Naive thymus-derived CD8-positive, alpha-beta T cell (primary cell): ENCODE measurements around the gene UBTD1. TPM values are rescaled to one million over a fixed set of nuclear protein-coding genes. Genes with fewer than 3 reads are reported as not detected.

Experiments used
- ATAC-seq, 2 donors: fragments of 150-1000 bp; cut with Tn5 transposase in 1 of 2; sonication (Bioruptor Pico), chemical (Tn5 transposase) in 1 of 2; 1 replicate in 1 of 2; 2 replicates in 1 of 2; pipeline ENCODE4 v1.10.0; 2021; ENCODE audit warnings: mild to moderate bottlenecking in 2 of 2, moderate library complexity in 2 of 2
- POLR2A ChIA-PET: fragments of 350-600 bp; sonication (Branson Sonifier 250); formaldehyde crosslinking; loops from one replicate; lab custom pipeline; 2021; ENCODE audit warnings: antibody characterized with exemption; lab: Charles Lee
- DNase-seq, 10 donors: peaks; one replicate each; pipeline versions ENCODE4 v3.0.0 to v3.0.0-alpha.2; 2020 to 2022
- H3K27ac Mint-ChIP-seq, 10 donors: one replicate each; pipeline ENCODE4 v1.8.0; 2020 to 2022; ENCODE audit warnings: mild to moderate bottlenecking in 10 of 10, mixed read lengths in 10 of 10, moderate library complexity in 4 of 10, inconsistent platforms in 1 of 10
- H3K27me3 Mint-ChIP-seq, 5 donors: one replicate each; pipeline ENCODE4 v1.8.0; 2021 to 2022; ENCODE audit warnings: mixed read lengths in 5 of 5
- H3K36me3 Mint-ChIP-seq, 3 donors: one replicate each; pipeline ENCODE4 v1.8.0; 2020 to 2022; ENCODE audit warnings: mixed read lengths in 3 of 3, mild to moderate bottlenecking in 2 of 3, inconsistent platforms in 1 of 3
- H3K4me1 Mint-ChIP-seq, 4 donors: one replicate each; pipeline ENCODE4 v1.8.0; 2021 to 2022; ENCODE audit warnings: mixed read lengths in 4 of 4
- H3K4me3 Mint-ChIP-seq, 10 donors: one replicate each; pipeline ENCODE4 v1.8.0; 2020 to 2022; ENCODE audit warnings: mild to moderate bottlenecking in 10 of 10, mixed read lengths in 10 of 10, moderate library complexity in 6 of 10, inconsistent platforms in 1 of 10
- H3K9me3 Mint-ChIP-seq, 9 donors: one replicate each; pipeline ENCODE4 v1.8.0; 2020 to 2022; ENCODE audit warnings: mixed read lengths in 9 of 9, mild to moderate bottlenecking in 3 of 9, inconsistent platforms in 1 of 9, moderate library complexity in 1 of 9
- polyA plus RNA-seq, 3 donors: library from polyadenylated mRNA; unstranded; fragments of 300-500 nt; fragmentation: Illumina TruSeq; gene quantifications; one replicate each; pipeline ENCODE4 v1.2.3, GENCODE V29; 2021
- total RNA-seq, 8 experiments: library from RNA in 2 of 8; stranded (reverse) in 2 of 8; gene quantifications; one replicate each; pipeline ENCODE4 v1.2.3 and lab custom pipeline; 2021 to 2026

Gene UBTD1, protein sequence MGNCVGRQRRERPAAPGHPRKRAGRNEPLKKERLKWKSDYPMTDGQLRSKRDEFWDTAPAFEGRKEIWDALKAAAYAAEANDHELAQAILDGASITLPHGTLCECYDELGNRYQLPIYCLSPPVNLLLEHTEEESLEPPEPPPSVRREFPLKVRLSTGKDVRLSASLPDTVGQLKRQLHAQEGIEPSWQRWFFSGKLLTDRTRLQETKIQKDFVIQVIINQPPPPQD
- total RNA-seq (1 to 10 TPM; 1.6 to 2.7 TPM), polyA plus RNA-seq (1 to 10 TPM; 1.2 to 2.5 (median 1.3) TPM), total RNA-seq (lab: John Stamatoyannopoulos, UW) (0 to 3.6 (median 2.7) reads per million in 6 experiments)

DNA sequence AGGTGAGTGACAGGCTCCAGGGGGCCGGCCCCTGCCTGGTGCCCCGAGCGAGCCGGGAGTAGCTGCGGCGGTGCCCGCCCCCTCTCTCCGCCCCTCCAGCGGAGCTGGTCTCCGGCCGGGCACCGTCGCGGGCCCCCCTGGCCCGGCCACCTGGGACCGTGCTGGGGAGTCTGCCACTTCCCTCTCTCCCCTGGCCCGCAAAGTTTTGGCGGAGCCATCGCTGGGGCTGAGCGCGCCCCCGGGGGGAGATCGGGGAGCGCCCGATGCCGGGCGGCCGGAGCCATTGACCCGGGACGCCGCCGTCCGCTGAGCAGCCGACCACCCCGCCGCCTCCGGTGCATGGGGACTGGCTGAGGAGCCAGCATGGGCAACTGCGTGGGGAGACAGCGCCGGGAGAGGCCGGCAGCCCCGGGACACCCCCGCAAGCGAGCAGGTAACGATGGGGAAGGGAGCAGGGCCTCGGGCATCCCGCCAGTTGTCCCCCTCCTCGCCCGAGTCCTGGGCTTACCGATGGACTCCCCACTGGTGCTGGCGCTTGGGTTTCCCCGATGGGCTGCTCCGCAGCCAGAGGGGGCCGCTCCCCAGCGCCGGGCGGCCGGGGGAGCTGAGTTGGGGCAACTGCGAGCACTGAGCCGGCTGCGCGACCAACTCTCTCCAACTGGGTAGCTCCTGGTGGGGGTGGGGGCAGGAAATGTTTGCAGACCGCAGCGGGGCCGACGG, at the start of gene UBTD1:
UBTD1 (plus strand) TSS at position 84 of the 720 bp plus-strand sequence; CDS start at position 364, 280 bp downstream.
- ATAC-seq (peak in 1 of 2 donors; percentile 9), DNase-seq (peak in 7 of 10 donors; percentile 4 to 48 (median 29))
- Mint-ChIP-seq H3K27me3 (peaks cover 6 to 25% (median 14%) of the 10 kb centered on the region in 5 donors), H3K27ac (peak within 1 kb of the TSS; percentile 93 to 99 (median 97)), H3K9me3 (no peaks in the 10 kb centered on the region), H3K4me3 (peak within 1 kb of the TSS; percentile 95 to 99 (median 98)), H3K36me3 (peaks cover 0 to 3% (median 0%) of the 10 kb centered on the region in 3 donors), H3K4me1 (peaks cover 26 to 51% (median 45%) of the 10 kb centered on the region in 4 donors)
- POLR2A ChIA-PET, result interaction anchor here (0.5 to 1.6 kb wide), 7 partner anchors 10 to 188 kb away, joined by 3 to 7 read pairs (median 4); partner anchors contain the start of genes AVPI1 and FRAT1

DNA sequence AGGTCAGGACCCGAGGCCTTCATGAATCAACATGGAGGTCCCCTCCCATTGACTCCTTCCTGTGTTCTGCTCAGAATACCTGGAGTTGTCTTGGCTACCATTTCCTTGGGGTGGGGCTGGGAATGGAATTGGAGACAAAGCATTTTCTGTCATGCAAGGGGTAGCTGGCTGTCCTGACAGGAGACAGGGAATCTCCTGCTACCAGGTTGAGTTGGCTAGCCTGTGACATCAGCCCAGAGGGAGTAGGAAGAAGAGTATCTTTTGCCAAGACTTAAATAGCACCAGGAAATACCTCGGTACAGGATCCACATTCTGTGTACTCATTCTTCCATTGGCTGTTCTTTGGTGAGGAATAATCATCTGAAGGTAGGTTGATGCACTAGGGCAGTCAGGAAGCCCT, 47.9 kb upstream of the UBTD1 start:
- peaks cover 21 to 65% (median 51%) of the 10 kb centered on the region in 4 donors for H3K4me1 Mint-ChIP-seq
- POLR2A ChIA-PET, result no interaction called here
- H3K27ac Mint-ChIP-seq, result peak overlapping the region in 9 of 10 donors; percentile 1 to 99 (median 62)
- H3K9me3 Mint-ChIP-seq, result no peaks in the 10 kb centered on the region
- ATAC-seq (no peak), DNase-seq (no peak)
- H3K4me3 Mint-ChIP-seq, result no peak overlapping the region
- H3K36me3 Mint-ChIP-seq, result peaks cover 0 to 24% (median 2%) of the 10 kb centered on the region in 3 donors
- no peaks in the 10 kb centered on the region for H3K27me3 Mint-ChIP-seq

DNA sequence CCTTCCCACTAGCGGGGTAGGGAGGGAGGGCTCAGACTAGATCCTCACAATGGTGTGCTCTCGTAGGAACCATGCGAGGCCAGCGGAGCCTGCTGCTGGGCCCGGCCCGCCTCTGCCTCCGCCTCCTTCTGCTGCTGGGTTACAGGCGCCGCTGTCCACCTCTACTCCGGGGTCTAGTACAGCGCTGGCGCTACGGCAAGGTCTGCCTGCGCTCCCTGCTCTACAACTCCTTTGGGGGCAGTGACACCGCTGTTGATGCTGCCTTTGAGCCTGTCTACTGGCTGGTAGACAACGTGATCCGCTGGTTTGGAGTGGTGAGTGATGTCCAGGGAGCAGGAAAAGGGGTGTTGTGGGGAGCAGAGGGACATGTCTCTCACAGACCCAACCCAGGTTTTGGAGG, 47.1 kb upstream of the UBTD1 start:
- H3K36me3 Mint-ChIP-seq, result peaks cover 0 to 31% (median 0%) of the 10 kb centered on the region in 3 donors
- H3K27ac Mint-ChIP-seq, result peak overlapping the region in 5 of 10 donors; percentile 5 to 99 (median 69)
- DNase-seq (no peak), ATAC-seq (no peak)
- POLR2A ChIA-PET, result no interaction called here
- H3K27me3 Mint-ChIP-seq, result no peaks in the 10 kb centered on the region
- H3K4me3 Mint-ChIP-seq, result no peak overlapping the region
- no peaks in the 10 kb centered on the region for H3K9me3 Mint-ChIP-seq
- peaks cover 19 to 58% (median 45%) of the 10 kb centered on the region in 4 donors for H3K4me1 Mint-ChIP-seq

DNA sequence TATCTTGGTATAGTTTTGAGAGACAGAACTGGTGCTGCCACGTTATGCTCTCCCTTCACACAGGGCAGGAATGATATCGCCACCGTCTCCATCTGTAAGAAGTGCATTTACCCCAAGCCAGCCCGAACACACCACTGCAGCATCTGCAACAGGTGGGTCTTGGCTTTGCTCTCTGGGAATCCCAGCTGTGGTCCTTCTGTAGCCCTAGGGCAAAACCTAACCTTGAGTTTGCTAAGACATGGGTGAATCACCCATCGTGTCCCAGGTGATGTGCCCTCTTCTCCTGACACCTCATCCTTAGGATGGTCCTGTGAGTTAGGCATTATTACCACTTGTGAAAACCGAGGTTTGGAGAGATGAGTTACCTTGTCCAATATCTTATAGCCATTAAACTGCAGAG, 46.4 kb upstream of the UBTD1 start:
- POLR2A ChIA-PET, result no interaction called here

DNA sequence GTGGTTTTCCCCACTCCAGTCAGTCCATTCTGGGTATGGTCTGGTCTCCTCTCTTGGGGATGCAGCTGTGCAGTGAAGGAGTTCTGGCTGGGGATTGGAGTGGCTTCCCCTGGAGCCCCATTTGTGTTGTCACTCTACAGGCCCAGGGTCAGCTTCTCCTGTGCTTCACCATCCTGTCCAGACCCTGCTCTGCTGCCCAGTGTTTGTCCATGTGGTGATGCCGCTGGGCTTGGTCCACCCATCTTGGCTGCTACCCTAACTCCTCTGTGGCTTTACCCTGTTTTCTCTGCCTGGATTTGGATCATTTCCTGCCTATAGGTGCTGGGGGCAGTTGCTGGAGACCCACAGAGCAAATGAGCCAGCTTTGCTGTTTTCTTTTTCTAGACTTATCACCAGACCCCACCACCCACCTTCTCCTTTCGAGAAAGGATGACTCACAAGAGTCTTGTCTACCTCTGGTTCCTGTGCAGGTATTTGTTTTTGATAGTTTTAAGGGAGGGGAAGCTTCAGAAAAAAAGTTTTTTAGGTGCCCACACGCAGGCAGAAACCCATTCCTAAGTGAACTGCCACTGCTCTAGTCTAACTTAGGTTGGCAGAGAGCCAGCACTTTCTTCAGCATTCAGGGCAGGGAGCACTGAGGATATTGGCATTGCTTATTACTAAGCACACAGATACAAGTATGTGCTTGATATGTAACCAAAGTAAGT, 44.2 kb upstream of the UBTD1 start:
- H3K36me3 Mint-ChIP-seq, result peaks cover 0 to 59% (median 11%) of the 10 kb centered on the region in 3 donors
- DNase-seq, result peak in 2 of 10 donors; percentile 3 to 43
- peak in 1 of 2 donors; percentile 65 for ATAC-seq
- peak overlapping the region; percentile 78 to 99 (median 89) for H3K27ac Mint-ChIP-seq
- no peaks in the 10 kb centered on the region for H3K27me3 Mint-ChIP-seq
- peak overlapping the region in 3 of 10 donors; percentile 23 to 72 (median 45) for H3K4me3 Mint-ChIP-seq
- H3K4me1 Mint-ChIP-seq, result peaks cover 15 to 34% (median 26%) of the 10 kb centered on the region in 4 donors
- H3K9me3 Mint-ChIP-seq, result no peaks in the 10 kb centered on the region
- POLR2A ChIA-PET, result no interaction called here

More for the DNA sequence above, 46.4 kb upstream of the UBTD1 start:
- DNase-seq (no peak), ATAC-seq (no peak)
- Mint-ChIP-seq H3K27me3 (no peaks in the 10 kb centered on the region), H3K4me1 (peaks cover 19 to 51% (median 41%) of the 10 kb centered on the region in 4 donors), H3K4me3 (no peak overlapping the region), H3K36me3 (peaks cover 0 to 38% (median 0%) of the 10 kb centered on the region in 3 donors), H3K27ac (peak overlapping the region in 6 of 10 donors; percentile 51 to 99 (median 76)), H3K9me3 (no peaks in the 10 kb centered on the region)

DNA sequence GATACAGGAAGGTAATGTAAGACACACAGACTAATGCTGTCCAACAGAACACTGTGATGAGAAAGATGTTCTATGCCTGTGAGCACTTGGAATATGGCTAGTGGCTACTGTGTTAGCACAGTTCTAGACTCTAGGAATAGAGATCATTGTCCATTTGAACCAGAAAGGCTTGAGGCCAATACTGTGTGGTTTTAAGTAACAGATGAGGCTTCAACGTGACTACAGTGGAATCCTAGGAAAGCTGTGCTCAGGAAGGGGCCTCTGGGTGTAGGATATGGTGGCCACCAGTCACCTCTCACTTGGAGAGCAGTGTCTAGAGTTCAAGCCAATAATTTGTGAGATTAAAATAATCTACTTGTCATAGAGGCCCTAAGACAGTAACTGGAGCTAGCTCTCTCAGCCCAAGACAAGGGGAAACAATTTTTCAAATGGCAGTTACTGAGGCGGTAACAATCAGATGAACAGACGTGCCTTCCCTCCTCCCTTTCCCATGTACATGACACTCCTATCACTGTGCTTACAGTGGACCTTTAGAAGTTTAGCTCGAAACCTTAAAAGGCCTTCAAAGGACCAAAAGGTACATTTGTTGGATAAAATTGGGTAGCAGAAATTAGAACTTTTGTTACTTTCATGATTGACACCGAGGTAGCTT, 42.6 kb upstream of the UBTD1 start:
- H3K27ac Mint-ChIP-seq, result peak overlapping the region in 8 of 10 donors; percentile 28 to 99 (median 78)
- POLR2A ChIA-PET, result interaction anchor here (1.3 kb wide), 1 partner anchor 11 kb away, joined by 5 read pairs; no protein-coding TSS in a partner anchor
- H3K36me3 Mint-ChIP-seq, result peaks cover 0 to 76% (median 23%) of the 10 kb centered on the region in 3 donors

DNA sequence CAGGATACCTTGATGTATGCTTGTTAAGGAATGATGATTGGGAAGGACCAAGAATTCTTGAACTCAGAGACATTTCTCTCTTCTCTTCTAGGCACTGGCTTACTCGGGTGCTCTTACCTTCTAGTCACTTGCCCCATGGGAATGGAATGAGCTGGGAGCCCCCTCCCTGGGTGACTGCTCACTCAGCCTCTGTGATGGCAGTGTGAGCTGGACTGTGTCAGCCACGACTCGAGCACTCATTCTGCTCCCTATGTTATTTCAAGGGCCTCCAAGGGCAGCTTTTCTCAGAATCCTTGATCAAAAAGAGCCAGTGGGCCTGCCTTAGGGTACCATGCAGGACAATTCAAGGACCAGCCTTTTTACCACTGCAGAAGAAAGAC, 42.0 kb upstream of the UBTD1 start:
- POLR2A ChIA-PET, result interaction anchor here (1.3 kb wide), 1 partner anchor 11 kb away, joined by 5 read pairs; no protein-coding TSS in a partner anchor
- Mint-ChIP-seq H3K4me3 (no peak overlapping the region), H3K27ac (peak overlapping the region in 6 of 10 donors; percentile 28 to 99 (median 70)), H3K27me3 (no peaks in the 10 kb centered on the region), H3K4me1 (peaks cover 8 to 24% (median 18%) of the 10 kb centered on the region in 4 donors), H3K36me3 (peaks cover 0 to 81% (median 23%) of the 10 kb centered on the region in 3 donors), H3K9me3 (no peaks in the 10 kb centered on the region)
- ATAC-seq (no peak), DNase-seq (no peak)

More for the DNA sequence above, 42.6 kb upstream of the UBTD1 start:
- DNase-seq, result no peak
- Mint-ChIP-seq H3K27me3 (no peaks in the 10 kb centered on the region), H3K4me1 (peaks cover 8 to 24% (median 18%) of the 10 kb centered on the region in 4 donors), H3K9me3 (no peaks in the 10 kb centered on the region), H3K4me3 (no peak overlapping the region)
- ATAC-seq, result no peak

DNA sequence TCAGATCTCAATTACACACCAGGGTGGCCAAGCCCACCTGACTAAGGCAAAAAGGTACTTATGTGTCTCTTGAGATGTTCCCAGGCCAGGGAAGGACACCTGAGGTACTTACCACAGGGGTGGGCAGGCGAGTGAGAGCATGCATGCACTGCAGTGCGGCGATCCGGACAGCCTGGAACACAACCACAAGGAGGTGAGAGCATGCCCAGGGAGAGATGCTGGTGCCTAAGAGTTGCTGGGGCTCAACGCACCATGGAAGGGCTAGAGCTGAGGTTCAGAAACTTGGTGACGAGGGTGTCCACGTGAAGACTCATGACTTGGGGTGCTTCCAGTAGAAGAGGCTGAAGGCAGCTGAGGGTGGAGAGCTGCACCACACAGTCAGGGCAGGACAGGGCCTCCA, 39.6 kb upstream of the UBTD1 start:
- Mint-ChIP-seq H3K9me3 (no peaks in the 10 kb centered on the region), H3K36me3 (peaks cover 0 to 86% (median 28%) of the 10 kb centered on the region in 3 donors), H3K27ac (peak overlapping the region in 5 of 10 donors; percentile 9 to 89 (median 69)), H3K4me3 (no peak overlapping the region), H3K4me1 (peaks cover 6 to 15% (median 9%) of the 10 kb centered on the region in 4 donors), H3K27me3 (no peaks in the 10 kb centered on the region)
- POLR2A ChIA-PET, result interaction anchor here (1.7 kb wide), 1 partner anchor 39 kb away, joined by 3 read pairs; the partner anchor contains the start of genes MMS19 and UBTD1
- no peak for ATAC-seq
- no peak for DNase-seq

DNA sequence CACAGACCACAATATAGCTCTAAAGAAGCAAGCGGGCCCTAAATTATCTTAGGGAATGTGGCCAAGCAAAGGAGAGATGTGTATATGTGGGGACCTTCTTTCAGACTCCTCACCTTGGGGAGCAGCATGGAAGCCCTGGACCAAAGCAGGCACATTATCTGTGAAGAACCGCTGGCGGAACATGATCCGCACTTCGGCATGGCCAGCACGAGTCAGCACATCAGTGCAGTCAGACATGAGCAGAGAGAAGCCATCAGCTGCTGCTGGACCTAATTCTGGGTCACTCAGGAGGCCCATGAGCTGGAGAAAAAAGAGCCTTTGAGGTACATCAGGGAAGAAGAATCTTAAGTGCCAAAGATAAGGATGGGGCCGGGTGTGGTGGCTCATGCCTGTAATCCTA, 38.8 kb upstream of the UBTD1 start:
- no peak overlapping the region for H3K4me3 Mint-ChIP-seq
- peaks cover 0 to 93% (median 28%) of the 10 kb centered on the region in 3 donors for H3K36me3 Mint-ChIP-seq
- POLR2A ChIA-PET, result interaction anchor here (1.7 kb wide), 1 partner anchor 39 kb away, joined by 3 read pairs; the partner anchor contains the start of genes MMS19 and UBTD1
- H3K27ac Mint-ChIP-seq, result peak overlapping the region in 5 of 10 donors; percentile 18 to 89 (median 69)
- peaks cover 0 to 6% (median 3%) of the 10 kb centered on the region in 4 donors for H3K4me1 Mint-ChIP-seq
- no peaks in the 10 kb centered on the region for H3K9me3 Mint-ChIP-seq
- DNase-seq, result no peak
- ATAC-seq, result no peak
- H3K27me3 Mint-ChIP-seq, result no peaks in the 10 kb centered on the region

DNA sequence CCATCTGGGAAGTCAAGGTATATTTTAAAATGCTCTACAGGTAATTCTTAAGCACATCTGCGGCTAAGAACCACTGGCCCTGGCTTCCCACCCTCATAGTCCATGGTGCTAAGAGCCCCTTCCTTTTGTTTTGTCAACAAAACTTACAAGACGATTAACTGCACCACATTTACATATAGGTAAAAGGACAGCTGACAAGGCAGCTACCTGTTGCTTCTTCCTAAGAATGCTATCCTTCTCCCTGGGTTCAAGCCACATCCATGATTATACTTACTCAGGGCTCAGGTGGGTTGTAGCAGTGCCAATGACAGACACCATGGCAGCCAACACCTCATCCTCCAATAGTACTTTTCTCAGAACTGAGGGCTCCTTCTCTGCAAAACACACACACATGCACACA, 36.4 kb upstream of the UBTD1 start:
- no peak for ATAC-seq
- H3K27me3 Mint-ChIP-seq, result no peaks in the 10 kb centered on the region
- DNase-seq, result no peak
- H3K36me3 Mint-ChIP-seq, result peaks cover 0 to 93% (median 29%) of the 10 kb centered on the region in 3 donors
- H3K4me3 Mint-ChIP-seq, result no peak overlapping the region
- H3K27ac Mint-ChIP-seq, result peak overlapping the region in 2 of 10 donors; percentile 5 to 25
- H3K4me1 Mint-ChIP-seq, result peaks cover 0 to 6% (median 0%) of the 10 kb centered on the region in 4 donors
- POLR2A ChIA-PET, result no interaction called here
- no peaks in the 10 kb centered on the region for H3K9me3 Mint-ChIP-seq

DNA sequence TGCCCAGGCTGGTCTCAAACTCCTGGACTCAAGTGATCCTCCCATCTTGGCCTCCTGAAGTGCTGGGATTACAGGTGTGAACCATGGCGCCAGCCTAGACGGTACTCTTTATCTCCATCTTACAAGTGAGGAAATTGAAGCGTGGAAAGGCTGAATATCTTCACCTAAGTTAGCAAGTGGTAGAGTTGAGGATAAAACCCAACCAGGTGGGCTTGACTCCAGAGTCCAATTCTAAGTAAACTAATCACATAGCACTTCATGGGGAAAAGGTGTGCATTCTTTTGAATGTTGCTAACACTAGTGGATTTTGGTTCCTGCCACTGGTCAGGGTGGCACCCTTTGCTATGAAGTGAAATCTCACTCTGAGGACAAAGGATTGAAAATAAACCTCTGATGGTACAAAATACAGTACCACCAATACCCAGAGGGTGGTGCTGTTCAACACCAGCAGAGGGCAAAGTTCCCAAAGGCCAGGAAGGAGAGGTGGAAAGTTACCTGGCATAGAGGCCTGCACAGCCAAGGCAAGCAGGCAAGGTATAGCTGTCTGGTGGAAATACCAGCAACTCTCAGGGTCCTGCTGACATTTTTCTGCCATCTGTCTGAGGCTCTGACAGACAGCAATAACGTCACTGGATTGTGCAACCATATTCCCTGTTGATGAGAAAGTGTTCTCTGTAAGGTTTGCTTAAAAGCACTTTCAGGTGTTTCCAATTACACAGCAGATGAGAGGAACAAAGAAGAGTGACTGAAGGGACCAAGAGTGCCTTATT, 35.2 kb upstream of the UBTD1 start:
- DNase-seq, result peak in 8 of 10 donors; percentile 13 to 50 (median 34)
- Mint-ChIP-seq H3K27ac (peak overlapping the region in 8 of 10 donors; percentile 0 to 72 (median 28)), H3K9me3 (no peaks in the 10 kb centered on the region), H3K27me3 (no peaks in the 10 kb centered on the region), H3K4me3 (no peak overlapping the region), H3K36me3 (peaks cover 0 to 91% (median 24%) of the 10 kb centered on the region in 3 donors), H3K4me1 (peaks cover 0 to 6% (median 0%) of the 10 kb centered on the region in 4 donors)
- peak; percentile 68 to 71 for ATAC-seq
- POLR2A ChIA-PET, result no interaction called here
